GM23338 (cell line): ENCODE measurements around the gene FAM83B. TPM values are rescaled to one million over a fixed set of nuclear protein-coding genes. Genes with fewer than 3 reads are reported as not detected.

Experiments
- ATAC-seq: fragments of 200-7000 bp; cut with Tn5 transposase; 3 replicates; pipeline ENCODE4 v1.9.1; 2020
- DNase-seq: peaks from one replicate; pipeline ENCODE4 v3.0.0-alpha.2; 2015; ENCODE audit warnings: low spot score
- H2AFZ ChIP-seq: fragments of 200-600 bp; sonication (generic); 2 replicates; pipeline ENCODE4 v1.8.0; 2016; ENCODE audit warnings: antibody characterized with exemption, mild to moderate bottlenecking, moderate library complexity
- H3F3A ChIP-seq: fragments of 200-600 bp; sonication (generic); replicated peaks from 2 replicates; pipeline ENCODE4 v1.8.0; 2017; ENCODE audit warnings: antibody characterized with exemption, mixed run types, low read depth
- H3K27ac ChIP-seq: fragments of 200-600 bp; sonication (generic); 2 replicates; pipeline ENCODE4 v1.6.1; 2016; ENCODE audit warnings: low read depth
- H3K27me3 ChIP-seq: fragments of 200-600 bp; sonication (generic); 2 replicates; pipeline ENCODE4 v1.8.0; 2016; ENCODE audit warnings: mild to moderate bottlenecking, mixed run types, moderate library complexity; ENCODE audit not compliant: insufficient read depth
- H3K36me3 ChIP-seq: fragments of 200-600 bp; sonication (generic); 2 replicates; pipeline ENCODE4 v1.8.0; 2016; ENCODE audit warnings: mild to moderate bottlenecking; ENCODE audit not compliant: insufficient read depth
- H3K4me1 ChIP-seq: fragments of 200-600 bp; sonication (generic); 2 replicates; pipeline ENCODE4 v1.8.0; 2016; ENCODE audit warnings: mild to moderate bottlenecking, moderate library complexity; ENCODE audit not compliant: insufficient read depth
- H3K4me2 ChIP-seq: fragments of 200-600 bp; sonication (generic); 2 replicates; pipeline ENCODE4 v1.7.1; 2017; ENCODE audit warnings: mixed run types
- H3K4me3 ChIP-seq: fragments of 200-600 bp; sonication (generic); 2 replicates; pipeline ENCODE4 v1.6.1; 2016; ENCODE audit warnings: mixed run types
- H3K79me2 ChIP-seq: fragments of 200-600 bp; sonication (generic); replicated peaks from 2 replicates; pipeline ENCODE4 v1.8.0; 2017; ENCODE audit warnings: mild to moderate bottlenecking; ENCODE audit not compliant: insufficient read depth
- H3K9me2 ChIP-seq: fragments of 200-600 bp; sonication (generic); 2 replicates; pipeline ENCODE4 v1.8.0; 2017; ENCODE audit not compliant: insufficient read depth
- H4K20me1 ChIP-seq: fragments of 200-600 bp; sonication (generic); replicated peaks from 2 replicates; pipeline ENCODE4 v1.8.0; 2017; ENCODE audit warnings: mild to moderate bottlenecking; ENCODE audit not compliant: insufficient read depth
- H3K27ac Mint-ChIP-seq: 2 replicates; pipeline ENCODE4 v1.8.0; 2020; ENCODE audit warnings: inconsistent platforms, mild to moderate bottlenecking, moderate library complexity, mixed read lengths
- H3K27me3 Mint-ChIP-seq: 3 replicates; pipeline ENCODE4 v1.8.0; 2022; ENCODE audit warnings: low read depth, mild to moderate bottlenecking, moderate library complexity, mixed read lengths, inconsistent platforms; ENCODE audit not compliant: insufficient read depth, poor library complexity
- H3K36me3 Mint-ChIP-seq: 3 replicates; pipeline ENCODE4 v1.8.0; 2021; ENCODE audit warnings: low read depth, mild to moderate bottlenecking, inconsistent platforms, moderate library complexity, mixed read lengths
- H3K4me1 Mint-ChIP-seq: 3 replicates; pipeline ENCODE4 v1.8.0; 2020; ENCODE audit warnings: mild to moderate bottlenecking, inconsistent platforms, mixed read lengths
- H3K4me3 Mint-ChIP-seq: 3 replicates; pipeline ENCODE4 v1.8.0; 2021; ENCODE audit warnings: moderate library complexity, mild to moderate bottlenecking, inconsistent platforms, mixed read lengths
- H3K9me3 Mint-ChIP-seq: 3 replicates; pipeline ENCODE4 v1.8.0; 2020; ENCODE audit warnings: moderate library complexity, mild to moderate bottlenecking, inconsistent platforms, mixed read lengths
- CREB1 ChIP-seq: fragments of 250-450 bp; sonication (Bioruptor Pico); IDR thresholded peaks from 2 replicates; pipeline ENCODE4 v1.5.0; 2020; ENCODE audit warnings: low read depth, mild to moderate bottlenecking, moderate library complexity
- ETS1 ChIP-seq: IDR thresholded peaks from 2 replicates; pipeline ENCODE4 v1.6.1; 2016; ENCODE audit warnings: antibody characterized with exemption
- EZH2 ChIP-seq: fragments of 200-600 bp; sonication (generic); IDR thresholded peaks from one replicate; pipeline ENCODE4 v1.8.0; 2017; ENCODE audit warnings: antibody characterized with exemption, mild to moderate bottlenecking, low read depth; ENCODE audit not compliant: unreplicated experiment
- EZH2phosphoT487 ChIP-seq: fragments of 200-600 bp; sonication (generic); IDR thresholded peaks from one replicate; pipeline ENCODE4 v1.8.1; 2018; ENCODE audit warnings: antibody characterized with exemption; ENCODE audit not compliant: unreplicated experiment
- JUNB ChIP-seq: IDR thresholded peaks from one replicate; pipeline ENCODE4 v1.6.1; 2016; ENCODE audit warnings: antibody characterized with exemption; ENCODE audit not compliant: unreplicated experiment
- NANOG ChIP-seq: IDR thresholded peaks from 2 replicates; pipeline ENCODE4 v1.6.1; 2016; ENCODE audit warnings: antibody characterized with exemption, borderline replicate concordance
- POLR2AphosphoS5 ChIP-seq: IDR thresholded peaks from 2 replicates; pipeline ENCODE4 v1.6.1; 2016; ENCODE audit warnings: antibody characterized with exemption, low read depth
- STAT1 ChIP-seq: IDR thresholded peaks from one replicate; pipeline ENCODE4 v1.6.1; 2016; ENCODE audit warnings: antibody characterized with exemption; ENCODE audit not compliant: unreplicated experiment
- ZNF114 ChIP-seq: fragments of 250-450 bp; sonication (Bioruptor Pico); IDR thresholded peaks from 2 replicates; pipeline ENCODE4 v1.5.0; 2020; ENCODE audit warnings: mild to moderate bottlenecking, moderate library complexity
- ZNF331 ChIP-seq: fragments of 250-450 bp; sonication (Bioruptor Pico); IDR thresholded peaks from 2 replicates; pipeline ENCODE4 v1.5.0; 2020; ENCODE audit warnings: low read depth, mild to moderate bottlenecking, moderate library complexity
- ZNF462 ChIP-seq: fragments of 250-450 bp; sonication (Bioruptor Pico); IDR thresholded peaks from 2 replicates; pipeline ENCODE4 v1.5.0; 2020; ENCODE audit warnings: mild to moderate bottlenecking, moderate library complexity
- polyA plus RNA-seq: library from polyadenylated mRNA; unstranded; fragments of >200 nt; fragmentation: Nextera tagmentation; extraction: Ambion mirVana; gene quantifications from 2 replicates; pipeline ENCODE4 v1.2.1, GENCODE V29; 2016
- total RNA-seq: library from RNA; depleted of rRNA; stranded (reverse); fragments of >200 nt; shearing (Covaris generic); gene quantifications from 2 replicates; pipeline ENCODE4 v1.2.3, GENCODE V29; 2014

Gene FAM83B
- total and polyA plus RNA-seq, 2 experiments from 2014 or later, result 1.4 to 7.7 TPM

- no peaks in the 10 kb centered on the region for H3K9me2 ChIP-seq
- no peaks in the 10 kb centered on the region for H3K79me2 ChIP-seq
- H3K4me3 ChIP-seq, result no peak overlapping the region
- TF ChIP-seq POLR2AphosphoS5 (no peak), ZNF114 (CRISPR knock-in tag) (no peak), NANOG (no peak), STAT1 (no peak), EZH2phosphoT487 (no peak), ETS1 (no peak), ZNF462 (CRISPR knock-in tag) (no peak), EZH2 (no peak), JUNB (no peak), CREB1 (CRISPR knock-in tag) (no peak), ZNF331 (CRISPR knock-in tag) (no peak)
- no peak overlapping the region for H3K27ac ChIP-seq
- Mint-ChIP-seq H3K4me1 (no peaks in the 10 kb centered on the region), H3K36me3 (peaks cover 3% of the 10 kb centered on the region; the same call in 1 of the 3 replicates), H3K4me3 (no peak overlapping the region), H3K27ac (no peak overlapping the region), H3K9me3 (peaks cover 21% of the 10 kb centered on the region; the same call in 2 of the 3 replicates), H3K27me3 (peaks cover 2% of the 10 kb centered on the region)
- H2AFZ ChIP-seq, result no peak overlapping the region
- no peaks in the 10 kb centered on the region for H4K20me1 ChIP-seq
- no peaks in the 10 kb centered on the region for H3K27me3 ChIP-seq
- no peak overlapping the region for H3K4me2 ChIP-seq
- no peaks in the 10 kb centered on the region for H3K36me3 ChIP-seq
- H3F3A ChIP-seq, result no peaks in the 10 kb centered on the region
- no peaks in the 10 kb centered on the region for H3K4me1 ChIP-seq
- no peak for ATAC-seq
- no peak for DNase-seq
Observed at GRCh38 chr6:54987633-54988290, 141.2 kb downstream of the FAM83B start.
